Calu3 (cell line): Measurements from ENCODE around the gene DNAJC1. TPM values are rescaled to one million over a fixed set of nuclear protein-coding genes. Genes with fewer than 3 reads are reported as not detected.
"Not testable (repeated sequence)": the region's sequence is repeated elsewhere in the genome, so short reads cannot be mapped to it uniquely, and the experiment has no call there.

Experiments used
- BruUV-seq: library from RNA; stranded (reverse); fragments of 400-500 nt; replicated peaks from 2 replicates; lab custom pipeline; 2021; lab: Mats Ljungman, UMichigan
- CTCF ChIA-PET: fragments of 300-600 bp; sonication (Branson Sonifier 250); formaldehyde crosslinking; loops from one replicate; lab custom pipeline; 2022; ENCODE audit warnings: antibody characterized with exemption; lab: Charles Lee
- DNase-seq: peaks from one replicate; pipeline ENCODE4 v3.0.0; 2022
- H3K27ac Mint-ChIP-seq: one replicate; pipeline ENCODE4 v1.8.0; 2022; ENCODE audit warnings: mixed read lengths; ENCODE audit not compliant: unreplicated experiment
- H3K27me3 Mint-ChIP-seq: one replicate; pipeline ENCODE4 v1.8.0; 2022; ENCODE audit warnings: mixed read lengths; ENCODE audit not compliant: unreplicated experiment
- H3K36me3 Mint-ChIP-seq: one replicate; pipeline ENCODE4 v1.8.0; 2022; ENCODE audit warnings: mild to moderate bottlenecking, moderate library complexity, mixed read lengths; ENCODE audit not compliant: insufficient read depth, unreplicated experiment
- H3K4me1 Mint-ChIP-seq: one replicate; pipeline ENCODE4 v1.8.0; 2022; ENCODE audit warnings: mild to moderate bottlenecking, low read depth, mixed read lengths; ENCODE audit not compliant: unreplicated experiment
- H3K4me3 Mint-ChIP-seq: one replicate; pipeline ENCODE4 v1.8.0; 2022; ENCODE audit warnings: mild to moderate bottlenecking, low read depth, moderate library complexity, mixed read lengths; ENCODE audit not compliant: unreplicated experiment
- H3K9me3 Mint-ChIP-seq: one replicate; pipeline ENCODE4 v1.8.0; 2022; ENCODE audit warnings: low read depth, mixed read lengths; ENCODE audit not compliant: unreplicated experiment
- CTCF ChIP-seq: fragments of 200-600 bp; IDR thresholded peaks from one replicate; pipeline ENCODE4 v1.8.0; 2022; ENCODE audit warnings: antibody characterized with exemption; ENCODE audit not compliant: unreplicated experiment
- intact Hi-C: fragments of 100-400 bp; cut with micrococcal nuclease; formaldehyde crosslinking; loops from one replicate; pipeline ENCODE4 v1.10.0; 2022; ENCODE audit not compliant: unreplicated experiment
- total RNA-seq: library from RNA; stranded (reverse); gene quantifications from 2 replicates; pipeline ENCODE4 v1.2.3, GENCODE V29; 2022

Gene DNAJC1
- total RNA-seq, 1 experiment from 2014 or later = 17.0 TPM

- H3K4me1 Mint-ChIP-seq = no peaks in the 10 kb centered on the region
- no peak for DNase-seq
- no peaks in the 10 kb centered on the region for H3K27me3 Mint-ChIP-seq
- H3K27ac Mint-ChIP-seq = no peak overlapping the region
- no peak for TF ChIP-seq CTCF
- CTCF ChIA-PET = interaction anchor here (0.6 kb wide), 1 partner anchor 316 kb away, joined by 3 read pairs; no protein-coding TSS in a partner anchor
- no TSS peak for BruUV-seq
- intact Hi-C loops = no loop called here
- H3K36me3 Mint-ChIP-seq = no peaks in the 10 kb centered on the region
- peaks cover 10% of the 10 kb centered on the region for H3K9me3 Mint-ChIP-seq
- H3K4me3 Mint-ChIP-seq = no peak overlapping the region
These were observed 182.6 kb downstream of the DNAJC1 start for GRCh38 chr10:21820952-21821351.

- DNase-seq, CTCF ChIA-PET, H3K4me3 Mint-ChIP-seq: not testable (repeated sequence)
These were observed 185.1 kb downstream of the DNAJC1 start for GRCh38 chr10:21818416-21818815.

GRCh38 chr10:21814866-21815265, 188.7 kb downstream of the DNAJC1 start:
- Mint-ChIP-seq H3K36me3 (no peaks in the 10 kb centered on the region), H3K27ac (no peak overlapping the region), H3K27me3 (no peaks in the 10 kb centered on the region), H3K4me3 (no peak overlapping the region), H3K9me3 (no peaks in the 10 kb centered on the region), H3K4me1 (no peaks in the 10 kb centered on the region)
- CTCF ChIA-PET = no interaction called here
- intact Hi-C loops = no loop called here
- no peak for DNase-seq
- TF ChIP-seq CTCF = no peak
- BruUV-seq = no TSS peak

More at GRCh38 chr10:21818416-21818815, 185.1 kb downstream of the DNAJC1 start:
- H3K9me3 Mint-ChIP-seq, H3K27me3 Mint-ChIP-seq, H3K4me1 Mint-ChIP-seq, BruUV-seq, intact Hi-C loops, H3K27ac Mint-ChIP-seq, H3K36me3 Mint-ChIP-seq: not testable (repeated sequence)

- CTCF ChIA-PET = no interaction called here
- intact Hi-C loops = no loop called here
- BruUV-seq = no TSS peak
- TF ChIP-seq CTCF = no peak
- H3K27ac Mint-ChIP-seq = no peak overlapping the region
- H3K27me3 Mint-ChIP-seq = no peaks in the 10 kb centered on the region
- no peaks in the 10 kb centered on the region for H3K9me3 Mint-ChIP-seq
- DNase-seq = no peak
- no peak overlapping the region for H3K4me3 Mint-ChIP-seq
- H3K4me1 Mint-ChIP-seq = no peaks in the 10 kb centered on the region
- H3K36me3 Mint-ChIP-seq = no peaks in the 10 kb centered on the region
These were observed 189.6 kb downstream of the DNAJC1 start for GRCh38 chr10:21813946-21814345.

GRCh38 chr10:21811245-21811585, 192.3 kb downstream of the DNAJC1 start:
- BruUV-seq = no TSS peak

More at GRCh38 chr10:21811245-21811585, 192.3 kb downstream of the DNAJC1 start:
- intact Hi-C loops = no loop called here
- no peak overlapping the region for H3K4me3 Mint-ChIP-seq
- TF ChIP-seq CTCF = no peak
- DNase-seq = no peak
- H3K27me3 Mint-ChIP-seq = no peaks in the 10 kb centered on the region
- H3K36me3 Mint-ChIP-seq = no peaks in the 10 kb centered on the region
- no peak overlapping the region for H3K27ac Mint-ChIP-seq
- H3K4me1 Mint-ChIP-seq = no peaks in the 10 kb centered on the region
- CTCF ChIA-PET = no interaction called here
- no peaks in the 10 kb centered on the region for H3K9me3 Mint-ChIP-seq
